HFFc6 (cell line): ENCODE measurements around the gene NIPSNAP2. TPM values are rescaled to one million over a fixed set of nuclear protein-coding genes. Genes with fewer than 3 reads are reported as not detected.

Experiments used
- DNase-seq: peaks from one replicate; pipeline ENCODE4 v3.0.0-alpha.2; 2018
- H3K27ac Mint-ChIP-seq: 2 replicates; pipeline ENCODE4 v1.8.0; 2020; ENCODE audit warnings: mild to moderate bottlenecking, mixed read lengths
- H3K27me3 Mint-ChIP-seq: 2 replicates; pipeline ENCODE4 v1.8.0; 2021; ENCODE audit warnings: mild to moderate bottlenecking, moderate library complexity, mixed read lengths; ENCODE audit not compliant: insufficient read depth
- H3K36me3 Mint-ChIP-seq: 2 replicates; pipeline ENCODE4 v1.8.0; 2021; ENCODE audit warnings: low read depth, mixed read lengths
- H3K4me1 Mint-ChIP-seq: 2 replicates; pipeline ENCODE4 v1.8.0; 2020; ENCODE audit warnings: low read depth, mixed read lengths
- H3K4me3 Mint-ChIP-seq: 2 replicates; pipeline ENCODE4 v1.8.0; 2020; ENCODE audit warnings: mild to moderate bottlenecking, moderate library complexity, mixed read lengths
- H3K9me3 Mint-ChIP-seq: 2 replicates; pipeline ENCODE4 v1.8.0; 2020; ENCODE audit warnings: mild to moderate bottlenecking, mixed read lengths
- total RNA-seq, 6 experiments: library from RNA; stranded (reverse); fragmentation: NEBNext Ultra II Directional; extraction: Animal tissue kit (Norgen Biotek cat#: 25700); gene quantifications; 2 replicates in 1 of 6; 3 replicates in 5 of 6; pipeline ENCODE4 v1.2.3, GENCODE V29; 2021
- TF ChIP-seq, protein P1 (sequence below): fragments of 200-600 bp; sonication (generic); IDR thresholded peaks from 2 replicates; pipeline ENCODE4 v1.5.0; 2021; ENCODE audit warnings: antibody characterized with exemption, mild to moderate bottlenecking

NIPSNAP2 gene
- total RNA-seq, 6 experiments from 2014 or later = 27.6 to 34.0 (median 30.6) TPM

DNA sequence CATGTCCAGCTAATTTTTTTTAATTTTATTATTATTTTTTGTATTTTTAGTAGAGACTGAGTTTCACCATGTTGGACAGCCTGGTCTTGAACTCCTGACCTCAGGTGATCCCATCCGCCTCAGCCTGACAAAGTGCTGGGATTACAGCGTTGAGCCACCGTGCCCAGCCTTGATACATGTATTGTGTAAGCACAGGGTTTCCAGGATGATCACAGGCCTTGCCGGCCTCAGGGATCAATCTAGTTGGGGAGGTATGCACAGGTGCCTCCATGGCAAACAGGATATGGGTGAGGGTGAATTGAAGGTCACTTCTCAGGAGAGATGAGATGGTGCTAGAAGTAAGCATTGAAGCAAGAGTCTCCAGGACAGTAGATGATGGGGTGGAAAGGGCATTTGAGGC, 7.2 kb upstream of the NIPSNAP2 start:
- TF ChIP-seq, protein P1, sequence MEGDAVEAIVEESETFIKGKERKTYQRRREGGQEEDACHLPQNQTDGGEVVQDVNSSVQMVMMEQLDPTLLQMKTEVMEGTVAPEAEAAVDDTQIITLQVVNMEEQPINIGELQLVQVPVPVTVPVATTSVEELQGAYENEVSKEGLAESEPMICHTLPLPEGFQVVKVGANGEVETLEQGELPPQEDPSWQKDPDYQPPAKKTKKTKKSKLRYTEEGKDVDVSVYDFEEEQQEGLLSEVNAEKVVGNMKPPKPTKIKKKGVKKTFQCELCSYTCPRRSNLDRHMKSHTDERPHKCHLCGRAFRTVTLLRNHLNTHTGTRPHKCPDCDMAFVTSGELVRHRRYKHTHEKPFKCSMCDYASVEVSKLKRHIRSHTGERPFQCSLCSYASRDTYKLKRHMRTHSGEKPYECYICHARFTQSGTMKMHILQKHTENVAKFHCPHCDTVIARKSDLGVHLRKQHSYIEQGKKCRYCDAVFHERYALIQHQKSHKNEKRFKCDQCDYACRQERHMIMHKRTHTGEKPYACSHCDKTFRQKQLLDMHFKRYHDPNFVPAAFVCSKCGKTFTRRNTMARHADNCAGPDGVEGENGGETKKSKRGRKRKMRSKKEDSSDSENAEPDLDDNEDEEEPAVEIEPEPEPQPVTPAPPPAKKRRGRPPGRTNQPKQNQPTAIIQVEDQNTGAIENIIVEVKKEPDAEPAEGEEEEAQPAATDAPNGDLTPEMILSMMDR = no peak

DNA sequence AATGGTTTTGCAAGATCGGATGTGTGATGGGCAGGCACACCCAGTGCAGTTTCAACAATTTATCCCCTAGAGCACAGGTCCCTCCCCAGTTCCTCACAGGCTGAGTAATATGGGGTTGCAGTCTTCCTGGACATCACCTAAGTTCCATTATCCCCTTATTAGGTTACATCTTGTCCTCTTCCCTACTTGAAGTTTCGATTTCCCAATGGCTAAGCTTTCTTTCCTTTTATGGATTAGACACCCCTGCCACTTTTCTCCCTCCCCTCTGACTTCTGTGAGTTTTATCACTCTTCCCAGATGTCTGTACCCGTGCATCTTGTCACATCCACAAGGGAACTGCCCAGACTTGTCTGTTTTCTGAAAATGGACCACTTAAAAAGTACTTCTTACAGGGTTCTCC, 2.4 kb upstream of the NIPSNAP2 start:
- H3K4me1 Mint-ChIP-seq = peaks cover 37% of the 10 kb centered on the region
- H3K27me3 Mint-ChIP-seq = peaks cover 7% of the 10 kb centered on the region
- H3K36me3 Mint-ChIP-seq = peaks cover 6% of the 10 kb centered on the region; the same call in 1 of the 2 replicates
- DNase-seq = no peak
- TF ChIP-seq, protein P1 = no peak
- H3K27ac Mint-ChIP-seq = no peak overlapping the region
- peak overlapping the region; percentile 2; the same call in 1 of the 2 replicates for H3K4me3 Mint-ChIP-seq
- H3K9me3 Mint-ChIP-seq = no peaks in the 10 kb centered on the region

More for the DNA sequence above, 7.2 kb upstream of the NIPSNAP2 start:
- H3K9me3 Mint-ChIP-seq = no peaks in the 10 kb centered on the region
- no peak for DNase-seq
- peaks cover 2% of the 10 kb centered on the region; the same call in 1 of the 2 replicates for H3K27me3 Mint-ChIP-seq
- H3K36me3 Mint-ChIP-seq = peaks cover 20% of the 10 kb centered on the region
- no peak overlapping the region for H3K27ac Mint-ChIP-seq
- no peak overlapping the region for H3K4me3 Mint-ChIP-seq
- peaks cover 5% of the 10 kb centered on the region; the same call in 1 of the 2 replicates for H3K4me1 Mint-ChIP-seq

DNA sequence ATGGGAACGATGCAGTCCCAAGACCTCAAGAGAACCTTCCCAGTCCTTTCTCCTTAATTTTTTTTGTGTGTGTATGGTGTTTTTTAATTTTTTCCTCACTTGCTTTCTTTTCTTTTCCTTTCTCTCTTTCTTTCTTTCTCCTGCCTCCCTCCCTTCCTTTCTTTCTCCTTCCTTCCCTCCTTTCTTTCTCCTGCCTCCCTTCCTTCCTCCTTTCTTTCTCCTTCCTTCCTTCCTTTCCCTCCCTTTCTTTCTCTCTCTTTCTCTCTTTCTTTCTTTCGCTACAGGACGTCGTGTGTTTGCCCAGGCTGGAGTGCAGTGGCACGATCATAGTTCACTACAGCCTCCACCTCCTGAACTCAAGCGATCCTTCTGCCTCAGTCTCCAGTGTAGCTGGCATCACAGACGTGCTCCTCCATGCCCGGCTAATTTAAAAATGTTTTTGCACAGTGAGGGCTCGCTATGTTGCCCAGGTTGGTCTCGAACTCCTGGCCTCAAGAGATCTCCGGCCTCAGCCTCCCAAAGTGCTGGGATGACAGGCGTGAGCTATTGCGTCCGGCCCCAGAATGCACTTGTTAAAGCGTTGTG, 709 bp upstream of the NIPSNAP2 start:
- peak overlapping the region; percentile 45; the same call in 1 of the 2 replicates for H3K27ac Mint-ChIP-seq
- no peak for DNase-seq
- H3K9me3 Mint-ChIP-seq = no peaks in the 10 kb centered on the region
- peak overlapping the region; percentile 81 for H3K4me3 Mint-ChIP-seq
- H3K36me3 Mint-ChIP-seq = peaks cover 9% of the 10 kb centered on the region; the same call in 1 of the 2 replicates
- TF ChIP-seq, protein P1 = no peak
- peaks cover 8% of the 10 kb centered on the region for H3K27me3 Mint-ChIP-seq
- H3K4me1 Mint-ChIP-seq = peaks cover 41% of the 10 kb centered on the region

DNA sequence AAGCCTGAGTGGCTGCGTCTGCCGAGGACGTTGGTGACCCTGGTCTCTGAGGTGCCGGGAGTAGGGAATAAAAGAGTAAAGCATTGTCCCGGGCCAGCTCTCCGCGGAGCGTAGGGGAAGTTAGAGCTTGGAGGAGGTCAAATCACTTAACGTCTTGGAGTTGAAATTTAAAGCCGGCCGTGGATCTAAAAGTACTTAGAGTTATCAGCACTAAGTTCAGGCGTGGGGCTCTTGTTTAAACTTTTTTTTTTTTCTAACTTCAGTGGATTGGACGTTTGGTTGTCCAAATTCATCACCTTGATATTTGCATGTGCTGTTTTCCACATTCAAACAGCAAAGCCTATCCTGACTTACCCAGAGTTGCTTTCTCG, 700 bp downstream of the NIPSNAP2 start:
- TF ChIP-seq, protein P1 = no peak
- H3K4me3 Mint-ChIP-seq = peak overlapping the region; percentile 91
- H3K27me3 Mint-ChIP-seq = peaks cover 8% of the 10 kb centered on the region
- peaks cover 41% of the 10 kb centered on the region for H3K4me1 Mint-ChIP-seq
- peak; percentile 25 for DNase-seq
- H3K36me3 Mint-ChIP-seq = peaks cover 14% of the 10 kb centered on the region
- peak overlapping the region; percentile 92 for H3K27ac Mint-ChIP-seq
- H3K9me3 Mint-ChIP-seq = no peaks in the 10 kb centered on the region

DNA sequence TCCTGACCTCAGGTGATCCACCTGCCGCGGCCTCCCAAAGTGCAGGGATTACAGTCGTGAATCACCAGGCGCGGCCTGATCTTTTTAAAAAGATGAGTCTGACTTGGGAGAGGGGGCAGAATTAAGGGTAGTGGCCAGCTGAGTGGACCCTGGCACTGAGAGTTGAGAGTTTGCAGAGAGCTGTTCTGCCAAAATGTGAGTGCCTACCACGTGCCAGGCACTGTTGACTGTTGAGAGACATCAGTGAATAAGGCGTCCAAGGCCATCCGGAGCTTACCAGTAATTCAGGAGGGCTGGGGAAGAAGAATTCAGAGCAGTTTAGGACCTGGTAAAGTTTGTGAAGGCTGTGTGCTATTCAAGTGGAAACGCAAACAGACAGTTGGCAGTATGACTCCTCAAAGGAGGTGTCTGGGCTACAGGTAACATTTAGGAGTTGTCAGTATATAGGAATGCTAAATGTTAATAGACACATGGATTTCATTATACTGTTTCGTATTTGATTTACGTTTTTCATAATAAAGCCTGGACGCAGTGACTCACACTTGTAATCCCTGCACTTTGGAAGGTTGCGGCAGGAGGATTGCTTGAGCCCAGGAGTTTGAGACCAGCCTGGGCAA, 1.5 kb downstream of the NIPSNAP2 start:
- TF ChIP-seq, protein P1 = no peak

More for the DNA sequence above, 1.5 kb downstream of the NIPSNAP2 start:
- peaks cover 14% of the 10 kb centered on the region for H3K36me3 Mint-ChIP-seq
- H3K27me3 Mint-ChIP-seq = peaks cover 11% of the 10 kb centered on the region
- no peaks in the 10 kb centered on the region for H3K9me3 Mint-ChIP-seq
- peaks cover 41% of the 10 kb centered on the region for H3K4me1 Mint-ChIP-seq
- peak; percentile 77 for DNase-seq
- H3K27ac Mint-ChIP-seq = peak overlapping the region; percentile 71
- peak overlapping the region; percentile 68 for H3K4me3 Mint-ChIP-seq
